ENCODE results near the gene ACOXL. TPM values are rescaled to one million over a fixed set of nuclear protein-coding genes. Genes with fewer than 3 reads are reported as not detected.

Gene ACOXL
- total and polyA plus RNA-seq, 2 donors (not counting 3 experiments of a cell fraction or from before 2014, with no cell fraction given), result not detected

GRCh38 chr2:110770959-110771431 lies 38.6 kb downstream of the ACOXL start:
- TF ChIP-seq MYC (IDR thresholded peaks at IDR 0.05; ENCODE audit: low read depth, low read length) (no peak), POLR2A (IDR thresholded peaks at IDR 0.05; ENCODE audit: low read depth, low read length) (no peak), FOS (IDR thresholded peaks at IDR 0.05; ENCODE audit: borderline replicate concordance, insufficient read depth, low read length) (no peak), EZH2 (IDR thresholded peaks at IDR 0.05; ENCODE audit: borderline replicate concordance, low read depth, low read length, severe bottlenecking) (no peak), CTCF (IDR thresholded peaks at IDR 0.05; ENCODE audit: extremely low read depth in 1 of 2, insufficient read depth in 1 of 2, low read depth in 1 of 2, low read length in 2 of 2) (no peak), POLR2AphosphoS5 (IDR thresholded peaks at IDR 0.05; ENCODE audit: insufficient read depth, low read depth, low read length) (no peak), JUN (IDR thresholded peaks at IDR 0.05; ENCODE audit: borderline replicate concordance, insufficient read depth, insufficient read length, low read depth) (no peak), GATA2 (IDR thresholded peaks at IDR 0.05; ENCODE audit: insufficient read depth, insufficient read length, low read depth, low read length) (no peak)
- TF ChIP-seq, protein P1, sequence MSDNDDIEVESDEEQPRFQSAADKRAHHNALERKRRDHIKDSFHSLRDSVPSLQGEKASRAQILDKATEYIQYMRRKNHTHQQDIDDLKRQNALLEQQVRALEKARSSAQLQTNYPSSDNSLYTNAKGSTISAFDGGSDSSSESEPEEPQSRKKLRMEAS (IDR thresholded peaks at IDR 0.05; ENCODE audit: insufficient read depth, insufficient read length), result no peak
- no peak for FAIRE-seq
- ChIA-PET CTCF (interaction anchor here (0.6 to 1.0 kb wide), 2 partner anchors 12 to 16 kb away, joined by 4 read pairs; no protein-coding TSS in a partner anchor), POLR2A (no interaction called here)
- Histone ChIP-seq H3K27me3 (ENCODE audit: control insufficient read depth in 2 of 2, insufficient read depth in 2 of 2, low read length in 2 of 2) (peaks cover 16 to 17% of the 10 kb centered on the region in 2 experiments), H3K79me2 (ENCODE audit: control insufficient read depth, insufficient read depth, low read length) (no peaks in the 10 kb centered on the region), H3K4me2 (ENCODE audit: insufficient read depth, low read length) (no peak overlapping the region), H3K4me3 (replicated peaks in 1 of 3; ENCODE audit: insufficient read depth in 1 of 3, low read depth in 1 of 3, low read length in 3 of 3) (no peak overlapping the region), H3K4me1 (ENCODE audit: control insufficient read depth, extremely low read depth, insufficient read depth, low read length) (no peaks in the 10 kb centered on the region), H3K9me3 (replicated peaks; ENCODE audit: control insufficient read depth, insufficient read depth, low read length) (no peaks in the 10 kb centered on the region), H3K9ac (replicated peaks; ENCODE audit: extremely low read depth, insufficient read depth, low read length) (no peak overlapping the region), H3K36me3 (ENCODE audit: control insufficient read depth in 2 of 2, extremely low read depth in 1 of 2, insufficient read depth in 2 of 2, low read length in 2 of 2) (no peaks in the 10 kb centered on the region), H3K9me1 (replicated peaks; ENCODE audit: control insufficient read depth, extremely low read depth, insufficient read depth, low read length) (no peaks in the 10 kb centered on the region), H2AFZ (ENCODE audit: low read depth, low read length) (no peak overlapping the region), H3K27ac (ENCODE audit: insufficient read depth, low read depth, low read length) (no peak overlapping the region), H4K20me1 (replicated peaks; ENCODE audit: control insufficient read depth, extremely low read depth, insufficient read depth, low read length) (no peaks in the 10 kb centered on the region)
- BruUV-seq (replicated peaks), result no TSS peak
- intact Hi-C loops (cut with micrococcal nuclease) (no loop called here), dilution Hi-C loops (cut with MboI; ENCODE audit: extremely low pct_ligation_motif_present, low sequenced_read_pairs) (no loop called here)
- no peak for DNase-seq (ENCODE audit: low read depth, low spot score)
